NCI-H1105 treated with DMSO at 0.1 percent for 48 hours (cell line): ENCODE results near the gene NXT1.

Source experiments
- DNase-seq: peaks from one replicate; lab custom pipeline; 2025; lab: John Stamatoyannopoulos, UW

Gene NXT1

GRCh38 chr20:23391707-23392310 is 41.2 kb downstream of the NXT1 start:
- DNase-seq: no peak

GRCh38 chr20:23393996-23394775 is 43.6 kb downstream of the NXT1 start:
- DNase-seq: no peak

GRCh38 chr20:23396950-23397627 is 46.5 kb downstream of the NXT1 start:
- no peak for DNase-seq

GRCh38 chr20:23397961-23398360 is 47.4 kb downstream of the NXT1 start:
- DNase-seq: no peak

- no peak for DNase-seq
These were observed 49.1 kb downstream of the NXT1 start for GRCh38 chr20:23399568-23400241.

GRCh38 chr20:23401051-23401450 is 50.5 kb downstream of the NXT1 start:
- no peak for DNase-seq

- DNase-seq: no peak
These were observed 53.2 kb downstream of the NXT1 start for GRCh38 chr20:23403751-23404150.

GRCh38 chr20:23404196-23404595 is 53.6 kb downstream of the NXT1 start:
- DNase-seq: no peak
